ENCODE measurements around the gene PTPRN2. TPM values are rescaled to one million over a fixed set of nuclear protein-coding genes. Genes with fewer than 3 reads are reported as not detected.

The PTPRN2 gene
- total RNA-seq, 2 experiments from 2014 or later, result 0.70 TPM; not detected in 1

DNA sequence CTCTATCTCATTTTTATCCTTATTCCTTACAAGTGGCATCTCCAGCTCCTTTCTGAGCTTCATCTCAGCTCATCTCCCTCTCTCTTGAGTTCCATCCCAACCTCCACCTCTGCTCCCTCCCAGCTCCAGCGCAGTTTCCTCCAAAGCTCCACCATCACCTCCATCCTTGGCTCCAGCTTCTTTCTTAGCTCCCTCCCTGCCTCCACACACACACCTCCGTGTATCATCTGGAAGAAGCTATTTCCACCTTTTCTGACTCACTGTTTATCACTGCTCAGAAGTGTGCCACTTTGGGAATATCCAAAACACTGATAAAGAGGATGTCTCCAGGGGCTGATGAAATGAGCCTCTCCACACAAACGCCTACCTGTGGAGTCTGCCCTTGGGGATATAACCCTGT, 481.4 kb downstream of the PTPRN2 start:
- CTCF ChIA-PET (ENCODE audit: unreplicated experiment), result no interaction called here

DNA sequence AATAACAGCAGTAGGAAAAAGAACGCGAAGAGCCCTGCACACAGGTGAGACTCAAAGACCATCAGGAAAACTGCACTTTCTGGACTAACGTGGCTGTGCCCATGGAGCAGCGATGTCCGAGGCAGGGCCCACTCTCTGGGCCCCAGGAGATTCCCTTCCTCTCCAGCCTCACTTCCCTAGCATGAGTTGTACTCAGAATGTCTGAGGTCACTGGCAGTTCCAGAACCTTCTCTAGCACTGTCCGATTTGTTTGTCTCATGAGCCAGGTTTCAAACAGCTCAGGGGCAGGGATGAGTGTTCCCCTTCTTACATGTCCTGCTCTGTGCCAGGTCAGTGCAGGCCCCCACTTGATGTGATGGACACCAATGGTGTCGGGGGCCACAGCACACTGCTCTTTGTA, 484.2 kb downstream of the PTPRN2 start:
- Histone ChIP-seq H3K4me2 (ENCODE audit: low read length) (no peak overlapping the region), H3K9me2 (ENCODE audit: insufficient read depth, low read length) (no peaks in the 10 kb centered on the region), H3K36me3 (ENCODE audit: insufficient read depth, low read length) (no peaks in the 10 kb centered on the region), H3K79me2 (ENCODE audit: insufficient read depth, low read depth, low read length) (no peaks in the 10 kb centered on the region), H4K20me1 (ENCODE audit: insufficient read depth, low read length) (no peaks in the 10 kb centered on the region), H3K4me3 (ENCODE audit: low read depth, low read length, poor library complexity, severe bottlenecking) (no peak overlapping the region), H3K9me3 (ENCODE audit: low read length) (no peaks in the 10 kb centered on the region), H2AFZ (ENCODE audit: low read length) (no peak overlapping the region), H3K4me1 (ENCODE audit: insufficient read depth, low read length, poor library complexity, severe bottlenecking) (no peaks in the 10 kb centered on the region), H3K27ac (ENCODE audit: low read depth, low read length, poor library complexity, severe bottlenecking) (no peak overlapping the region)
- POLR2A ChIA-PET, result no interaction called here
- CTCF ChIA-PET (ENCODE audit: unreplicated experiment), result no interaction called here
- TF ChIP-seq, protein P1, sequence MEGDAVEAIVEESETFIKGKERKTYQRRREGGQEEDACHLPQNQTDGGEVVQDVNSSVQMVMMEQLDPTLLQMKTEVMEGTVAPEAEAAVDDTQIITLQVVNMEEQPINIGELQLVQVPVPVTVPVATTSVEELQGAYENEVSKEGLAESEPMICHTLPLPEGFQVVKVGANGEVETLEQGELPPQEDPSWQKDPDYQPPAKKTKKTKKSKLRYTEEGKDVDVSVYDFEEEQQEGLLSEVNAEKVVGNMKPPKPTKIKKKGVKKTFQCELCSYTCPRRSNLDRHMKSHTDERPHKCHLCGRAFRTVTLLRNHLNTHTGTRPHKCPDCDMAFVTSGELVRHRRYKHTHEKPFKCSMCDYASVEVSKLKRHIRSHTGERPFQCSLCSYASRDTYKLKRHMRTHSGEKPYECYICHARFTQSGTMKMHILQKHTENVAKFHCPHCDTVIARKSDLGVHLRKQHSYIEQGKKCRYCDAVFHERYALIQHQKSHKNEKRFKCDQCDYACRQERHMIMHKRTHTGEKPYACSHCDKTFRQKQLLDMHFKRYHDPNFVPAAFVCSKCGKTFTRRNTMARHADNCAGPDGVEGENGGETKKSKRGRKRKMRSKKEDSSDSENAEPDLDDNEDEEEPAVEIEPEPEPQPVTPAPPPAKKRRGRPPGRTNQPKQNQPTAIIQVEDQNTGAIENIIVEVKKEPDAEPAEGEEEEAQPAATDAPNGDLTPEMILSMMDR (conservative IDR thresholded peaks at IDR 0.05; ENCODE audit: low read length), result no peak
- TF ChIP-seq EZH2phosphoT487 (IDR thresholded peaks at IDR 0.05; ENCODE audit: borderline replicate concordance, low read depth, low read length), result no peak
- BruUV-seq (replicated peaks), result no TSS peak
- DNase-seq (ENCODE audit: low spot score), result no peak
- intact Hi-C loops (cut with micrococcal nuclease; ENCODE audit: unreplicated experiment), result no loop called here

More for the DNA sequence above, 481.4 kb downstream of the PTPRN2 start:
- Histone ChIP-seq H3K9me2 (ENCODE audit: insufficient read depth, low read length) (no peaks in the 10 kb centered on the region), H2AFZ (ENCODE audit: low read length) (no peak overlapping the region), H3K27ac (ENCODE audit: low read depth, low read length, poor library complexity, severe bottlenecking) (no peak overlapping the region), H3K36me3 (ENCODE audit: insufficient read depth, low read length) (no peaks in the 10 kb centered on the region), H3K79me2 (ENCODE audit: insufficient read depth, low read depth, low read length) (no peaks in the 10 kb centered on the region), H3K4me3 (ENCODE audit: low read depth, low read length, poor library complexity, severe bottlenecking) (no peak overlapping the region), H3K4me1 (ENCODE audit: insufficient read depth, low read length, poor library complexity, severe bottlenecking) (no peaks in the 10 kb centered on the region), H3K4me2 (ENCODE audit: low read length) (no peak overlapping the region), H4K20me1 (ENCODE audit: insufficient read depth, low read length) (no peaks in the 10 kb centered on the region), H3K9me3 (ENCODE audit: low read length) (no peaks in the 10 kb centered on the region)
- TF ChIP-seq, protein P1 (conservative IDR thresholded peaks at IDR 0.05; ENCODE audit: low read length), result no peak
- no peak for TF ChIP-seq EZH2phosphoT487 (IDR thresholded peaks at IDR 0.05; ENCODE audit: borderline replicate concordance, low read depth, low read length)
- no TSS peak for BruUV-seq (replicated peaks)
- POLR2A ChIA-PET, result no interaction called here
- DNase-seq (ENCODE audit: low spot score), result no peak
- intact Hi-C loops (cut with micrococcal nuclease; ENCODE audit: unreplicated experiment), result no loop called here

- Histone ChIP-seq H3K4me2 (ENCODE audit: low read length) (no peak overlapping the region), H3K4me3 (ENCODE audit: low read depth, low read length, poor library complexity, severe bottlenecking) (no peak overlapping the region), H3K4me1 (ENCODE audit: insufficient read depth, low read length, poor library complexity, severe bottlenecking) (no peaks in the 10 kb centered on the region), H3K79me2 (ENCODE audit: insufficient read depth, low read depth, low read length) (no peaks in the 10 kb centered on the region), H3K9me3 (ENCODE audit: low read length) (no peaks in the 10 kb centered on the region), H3K9me2 (ENCODE audit: insufficient read depth, low read length) (no peaks in the 10 kb centered on the region), H2AFZ (ENCODE audit: low read length) (no peak overlapping the region), H3K27ac (ENCODE audit: low read depth, low read length, poor library complexity, severe bottlenecking) (no peak overlapping the region), H3K36me3 (ENCODE audit: insufficient read depth, low read length) (no peaks in the 10 kb centered on the region), H4K20me1 (ENCODE audit: insufficient read depth, low read length) (no peaks in the 10 kb centered on the region)
- TF ChIP-seq, protein P1 (conservative IDR thresholded peaks at IDR 0.05; ENCODE audit: low read length), result no peak
- TF ChIP-seq EZH2phosphoT487 (IDR thresholded peaks at IDR 0.05; ENCODE audit: borderline replicate concordance, low read depth, low read length), result no peak
- POLR2A ChIA-PET, result no interaction called here
- intact Hi-C loops (cut with micrococcal nuclease; ENCODE audit: unreplicated experiment), result no loop called here
- DNase-seq (ENCODE audit: low spot score), result no peak
- CTCF ChIA-PET (ENCODE audit: unreplicated experiment), result no interaction called here
- BruUV-seq (replicated peaks), result no TSS peak
Observed at GRCh38 chr7:158102897-158103296, 484.7 kb downstream of the PTPRN2 start.

Measured in OCI-LY7 (cell line).